GM21576 (cell line): Measurements from ENCODE around the gene TMCC2.
A peak's percentile ranks its signal among the peaks of the same experiment; 100 is the strongest.
"Not testable (repeated sequence)": the region's sequence is repeated elsewhere in the genome, so short reads cannot be mapped to it uniquely, and the experiment has no call there.

Experiments
- ATAC-seq: cut with Tn5 transposase; IDR thresholded peaks from one replicate; pipeline ENCODE4 v1.9.1; 2021; ENCODE audit warnings: mild to moderate bottlenecking, moderate library complexity; ENCODE audit not compliant: unreplicated experiment

TMCC2 gene, protein sequence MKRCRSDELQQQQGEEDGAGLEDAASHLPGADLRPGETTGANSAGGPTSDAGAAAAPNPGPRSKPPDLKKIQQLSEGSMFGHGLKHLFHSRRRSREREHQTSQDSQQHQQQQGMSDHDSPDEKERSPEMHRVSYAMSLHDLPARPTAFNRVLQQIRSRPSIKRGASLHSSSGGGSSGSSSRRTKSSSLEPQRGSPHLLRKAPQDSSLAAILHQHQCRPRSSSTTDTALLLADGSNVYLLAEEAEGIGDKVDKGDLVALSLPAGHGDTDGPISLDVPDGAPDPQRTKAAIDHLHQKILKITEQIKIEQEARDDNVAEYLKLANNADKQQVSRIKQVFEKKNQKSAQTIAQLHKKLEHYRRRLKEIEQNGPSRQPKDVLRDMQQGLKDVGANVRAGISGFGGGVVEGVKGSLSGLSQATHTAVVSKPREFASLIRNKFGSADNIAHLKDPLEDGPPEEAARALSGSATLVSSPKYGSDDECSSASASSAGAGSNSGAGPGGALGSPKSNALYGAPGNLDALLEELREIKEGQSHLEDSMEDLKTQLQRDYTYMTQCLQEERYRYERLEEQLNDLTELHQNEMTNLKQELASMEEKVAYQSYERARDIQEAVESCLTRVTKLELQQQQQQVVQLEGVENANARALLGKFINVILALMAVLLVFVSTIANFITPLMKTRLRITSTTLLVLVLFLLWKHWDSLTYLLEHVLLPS

DNA sequence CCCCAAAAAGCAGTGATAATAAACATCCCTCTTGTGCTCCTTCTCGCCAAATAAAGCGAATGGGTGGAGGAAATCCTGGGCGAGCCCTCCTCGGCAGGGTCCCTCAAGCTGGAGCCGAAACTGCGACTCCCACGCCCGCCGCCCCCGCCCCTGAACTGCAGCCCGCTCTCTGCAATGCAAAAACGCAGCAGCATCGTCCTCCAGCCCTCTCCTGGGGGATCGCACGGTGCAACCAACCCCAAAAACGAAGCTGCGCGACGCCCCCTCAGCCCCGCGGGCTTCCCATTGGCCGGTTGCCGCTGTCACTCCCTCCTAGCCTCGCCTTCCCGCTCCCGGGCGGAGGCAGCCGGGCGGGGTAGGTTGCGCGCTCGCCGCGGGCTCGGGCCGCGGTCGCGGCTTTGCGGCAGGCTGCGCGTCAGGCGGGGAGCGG, at the start of gene TMCC2:
TSS of gene TMCC2 (plus strand) at position 363 of the 430 bp plus-strand sequence. CDS start 619 bp downstream, outside the sequence.
- peak; percentile 77 for ATAC-seq

DNA sequence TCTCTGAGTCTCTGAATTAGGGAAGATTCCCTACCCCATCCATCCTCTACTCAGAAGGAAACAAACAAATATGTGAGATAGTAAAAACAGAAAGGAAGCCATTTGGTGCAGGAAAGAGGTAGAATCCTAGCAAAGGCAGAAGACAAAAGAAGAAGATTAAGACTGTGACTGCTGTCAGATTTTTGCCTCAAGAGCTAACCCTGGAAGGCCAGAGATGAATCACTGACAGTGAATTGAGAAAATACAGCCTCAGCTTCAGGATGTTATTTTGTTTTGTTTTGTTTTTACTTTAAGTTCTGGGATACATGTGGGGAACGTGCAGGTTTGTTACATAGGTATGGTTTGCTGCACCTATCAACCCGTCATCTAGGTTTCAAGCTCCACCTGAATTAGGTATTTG, 47.9 kb upstream of the TMCC2 start:
- ATAC-seq: no peak

DNA sequence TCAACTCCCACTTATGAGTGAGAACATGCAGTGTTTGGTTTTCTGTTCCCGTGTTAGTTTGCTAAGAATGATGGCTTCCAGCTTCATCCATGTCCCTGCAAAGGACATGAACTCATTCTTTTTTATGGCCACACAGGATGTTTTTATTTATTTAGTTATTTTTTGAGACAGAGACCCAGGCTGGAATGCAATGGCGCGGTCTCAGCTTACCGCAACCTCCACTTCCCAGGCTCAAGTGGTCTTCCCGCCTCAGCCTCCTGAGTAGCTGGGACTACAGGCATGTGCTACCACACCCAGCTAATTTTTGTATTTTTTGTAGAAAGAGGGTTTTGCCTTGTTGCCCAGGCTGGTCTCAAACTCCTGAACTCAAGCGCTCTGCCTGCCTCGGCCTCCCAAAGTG, 47.4 kb upstream of the TMCC2 start:
- ATAC-seq: not testable (repeated sequence)

DNA sequence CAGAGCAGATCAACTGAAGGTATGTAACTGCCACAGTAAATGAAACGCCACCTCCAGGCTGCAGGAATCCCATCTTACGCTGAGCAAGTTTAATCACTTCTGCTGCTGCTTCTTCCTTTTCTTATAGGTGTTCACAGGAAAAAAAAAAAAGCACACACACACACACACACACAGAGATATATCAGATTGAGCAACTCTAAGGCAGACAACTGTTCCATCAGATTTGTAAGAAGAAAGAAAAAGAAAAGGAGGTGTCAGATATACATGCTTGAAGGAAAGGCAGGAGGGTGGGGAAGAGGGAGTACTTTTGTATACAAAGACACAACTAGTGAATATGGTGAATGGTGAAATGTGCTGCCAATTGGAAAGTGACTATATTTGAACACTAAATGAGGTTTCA, 44.8 kb upstream of the TMCC2 start:
- ATAC-seq: no peak

DNA sequence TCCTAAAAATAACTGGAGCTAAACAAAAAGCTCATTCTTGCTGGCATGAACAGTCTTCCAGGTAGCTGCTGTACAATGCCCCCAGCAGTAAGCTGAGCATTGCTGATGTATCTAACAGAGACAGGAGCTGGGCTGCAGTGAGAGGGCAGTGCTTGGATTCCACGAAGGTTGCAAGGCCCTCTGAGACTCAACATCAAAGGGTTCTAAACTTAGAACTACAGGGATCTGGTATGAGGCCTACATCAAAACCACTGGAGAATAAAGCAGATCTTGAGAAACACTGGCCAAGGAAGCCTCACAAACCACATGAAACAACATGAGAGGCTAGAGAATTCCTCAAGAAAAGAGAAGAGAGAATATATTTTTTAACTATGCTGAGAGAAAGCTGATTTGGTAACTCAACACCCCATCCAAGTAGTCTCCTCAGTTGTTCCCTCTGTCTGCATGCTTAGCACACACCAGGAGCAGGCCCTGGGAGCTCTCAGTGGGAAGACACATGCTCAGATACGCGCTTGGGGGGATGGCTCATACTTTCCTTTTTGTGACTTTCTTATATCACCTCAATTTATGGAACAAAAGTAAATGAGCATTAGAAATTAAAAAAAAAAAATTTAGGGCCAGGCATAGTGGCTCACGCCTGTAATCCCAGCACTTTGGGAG, 43.9 kb upstream of the TMCC2 start:
- ATAC-seq: no peak

DNA sequence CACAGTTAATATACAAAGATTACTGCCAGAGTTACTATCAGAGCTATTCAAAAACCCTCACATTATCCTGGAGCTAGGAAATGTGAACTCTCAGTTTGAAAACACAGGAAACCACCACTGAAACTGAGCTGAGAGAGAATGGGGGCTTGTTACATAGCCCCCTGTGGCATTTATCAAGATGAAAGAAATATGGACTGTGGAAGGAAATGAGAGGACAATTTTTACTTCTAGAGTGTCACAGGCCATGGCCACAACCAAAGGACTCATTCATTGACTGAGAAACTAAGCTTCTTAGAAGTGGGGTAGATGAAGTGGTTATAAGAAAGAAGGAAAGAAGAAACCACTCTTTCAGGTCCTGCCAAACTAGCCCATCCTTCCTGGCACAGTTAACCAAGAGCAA, 41.6 kb upstream of the TMCC2 start:
- ATAC-seq: no peak

DNA sequence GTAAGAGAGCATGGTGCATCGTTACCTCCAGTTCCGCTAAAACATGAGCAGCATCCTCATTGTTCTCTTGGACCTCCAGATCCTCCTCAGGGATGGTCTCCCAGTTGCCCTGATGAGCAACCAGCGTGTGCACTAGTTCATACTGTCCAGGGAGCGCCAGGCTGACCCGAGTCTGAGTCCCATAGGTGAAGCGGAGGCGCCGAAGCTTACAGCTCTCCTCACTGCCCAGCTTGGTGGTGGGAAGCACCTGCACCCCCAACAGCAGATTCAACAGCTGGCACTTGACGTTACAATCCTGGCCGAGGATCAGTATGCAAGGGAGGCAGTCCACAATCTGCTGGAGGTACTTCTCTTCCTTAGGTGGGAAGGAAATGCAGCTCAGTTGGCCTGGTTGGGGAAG, 40.3 kb upstream of the TMCC2 start:
- no peak for ATAC-seq

DNA sequence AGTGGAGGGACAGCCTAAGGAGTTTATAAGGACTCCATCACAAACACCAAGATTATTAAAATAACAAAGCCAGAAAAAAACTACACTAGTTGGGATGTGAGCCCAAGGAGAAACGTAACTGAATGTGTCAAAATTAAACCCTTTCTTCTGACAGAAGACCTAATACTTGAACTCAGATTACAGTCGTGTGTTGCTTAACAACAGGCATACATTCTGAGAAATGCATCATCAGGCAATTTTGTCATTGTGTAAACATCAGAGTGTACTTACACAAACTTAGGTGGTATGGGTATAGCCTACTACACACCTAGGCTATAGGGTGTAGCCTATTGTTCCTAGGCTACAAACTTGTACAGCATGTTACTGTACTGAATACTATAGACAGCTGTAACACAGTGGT, 39.6 kb upstream of the TMCC2 start:
- ATAC-seq: no peak

DNA sequence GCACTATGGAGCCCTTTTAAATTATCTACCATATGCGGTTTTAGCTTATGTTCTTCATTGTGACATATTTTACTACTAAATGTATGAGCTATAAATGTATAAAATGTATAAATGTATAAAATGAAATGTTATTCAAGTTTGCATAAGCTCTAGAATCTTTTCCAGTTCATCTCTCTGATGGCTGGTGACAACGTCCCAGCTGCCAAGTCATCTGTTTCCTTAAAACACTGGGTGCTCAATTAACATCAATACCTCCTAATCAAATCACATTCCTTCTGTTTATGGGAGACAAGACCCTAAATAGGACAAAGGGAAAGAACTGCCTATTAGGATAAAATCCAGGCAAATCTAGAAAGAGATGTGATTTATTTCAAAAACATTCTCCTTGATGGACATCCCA, 39.1 kb upstream of the TMCC2 start:
- no peak for ATAC-seq

DNA sequence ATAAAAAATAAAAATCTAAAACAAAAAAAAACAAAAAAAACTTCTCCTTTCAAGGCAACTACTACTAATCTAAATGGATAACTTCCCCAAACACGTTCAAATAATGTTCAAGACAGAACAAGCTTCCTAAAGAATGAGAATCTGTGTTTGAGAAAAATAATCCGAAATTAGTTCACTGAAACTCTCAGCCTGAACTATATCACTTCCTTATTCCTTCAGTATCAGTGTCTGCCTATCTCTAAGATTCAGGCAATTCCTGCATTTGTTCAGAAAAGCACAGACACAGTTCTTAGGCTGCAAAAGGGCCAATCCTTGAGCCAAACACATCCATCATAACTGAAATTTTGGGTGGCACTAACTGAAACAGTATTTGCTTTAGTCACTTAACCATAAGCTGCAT, 38.6 kb upstream of the TMCC2 start:
- no peak for ATAC-seq

DNA sequence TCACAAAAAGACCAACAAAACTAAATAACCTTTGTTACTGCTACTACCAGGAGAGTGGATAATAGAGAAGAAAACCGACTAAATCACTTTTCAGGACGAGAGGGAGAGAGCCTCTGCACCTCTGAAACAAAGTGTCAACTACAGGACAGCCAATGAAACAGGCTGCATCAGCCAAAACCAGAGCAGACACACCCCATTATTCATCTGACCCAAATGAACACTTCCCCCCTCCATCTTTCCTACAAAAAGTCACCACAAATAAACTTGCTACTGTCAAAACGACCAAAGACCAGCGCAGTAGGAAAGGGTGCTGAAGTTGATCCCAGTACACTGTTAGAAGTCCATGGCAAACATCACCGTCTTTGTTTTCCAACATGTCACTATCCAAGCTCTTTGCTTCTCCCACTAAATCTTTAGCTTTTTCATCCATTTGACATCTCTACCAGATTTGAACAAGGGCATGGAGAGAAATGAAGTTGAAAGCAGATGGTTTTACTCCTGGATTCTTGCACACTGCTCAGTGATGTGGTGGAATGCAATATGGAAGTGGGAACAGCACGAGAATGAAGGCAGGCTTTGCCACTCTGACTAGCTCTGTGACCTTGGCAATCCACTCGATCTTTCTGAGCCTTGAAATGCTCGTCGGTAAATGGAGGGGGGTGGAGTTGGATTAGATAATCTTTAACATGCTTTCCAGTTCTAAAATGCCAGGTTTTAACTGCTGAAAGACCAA, 36.7 kb upstream of the TMCC2 start:
- ATAC-seq: no peak

DNA sequence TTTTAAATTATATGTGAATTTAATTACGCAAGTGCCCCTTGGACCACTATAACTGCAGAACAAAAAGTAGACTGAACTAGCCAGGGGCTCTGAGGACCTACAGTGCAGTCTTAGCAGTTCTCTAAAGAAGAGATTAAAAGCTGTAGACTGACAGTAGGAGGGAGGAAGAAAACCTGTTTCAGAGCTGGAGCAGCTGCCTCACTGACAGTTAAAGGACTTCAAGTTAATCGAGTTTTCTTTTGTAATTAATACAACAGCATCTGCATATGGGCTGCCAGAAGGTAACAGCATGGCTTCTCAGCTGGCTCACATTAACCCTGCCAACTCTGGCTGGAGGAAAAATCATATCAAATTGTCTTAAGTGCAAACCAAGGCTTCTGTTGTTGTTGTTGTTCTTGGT, 36.1 kb upstream of the TMCC2 start:
- no peak for ATAC-seq

DNA sequence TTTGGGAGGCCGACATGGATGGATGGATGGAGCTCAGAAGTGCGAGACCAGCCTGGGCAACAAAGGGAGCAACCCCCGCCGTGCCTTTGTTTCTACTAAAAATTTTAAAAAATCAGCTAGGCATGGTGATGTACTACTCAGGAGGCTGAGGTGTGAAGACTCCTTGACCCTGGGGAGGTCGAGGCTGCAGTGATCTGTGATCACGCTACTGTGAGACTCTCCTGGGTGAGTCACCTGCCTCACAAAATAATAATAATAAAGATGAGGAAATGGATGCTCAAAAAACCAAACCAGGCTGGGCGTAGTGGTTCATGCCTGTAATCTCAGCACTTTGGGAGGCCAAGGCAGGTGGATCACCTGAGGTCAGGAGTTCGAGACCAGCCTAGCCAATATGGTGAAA, 35.5 kb upstream of the TMCC2 start:
- ATAC-seq: no peak

DNA sequence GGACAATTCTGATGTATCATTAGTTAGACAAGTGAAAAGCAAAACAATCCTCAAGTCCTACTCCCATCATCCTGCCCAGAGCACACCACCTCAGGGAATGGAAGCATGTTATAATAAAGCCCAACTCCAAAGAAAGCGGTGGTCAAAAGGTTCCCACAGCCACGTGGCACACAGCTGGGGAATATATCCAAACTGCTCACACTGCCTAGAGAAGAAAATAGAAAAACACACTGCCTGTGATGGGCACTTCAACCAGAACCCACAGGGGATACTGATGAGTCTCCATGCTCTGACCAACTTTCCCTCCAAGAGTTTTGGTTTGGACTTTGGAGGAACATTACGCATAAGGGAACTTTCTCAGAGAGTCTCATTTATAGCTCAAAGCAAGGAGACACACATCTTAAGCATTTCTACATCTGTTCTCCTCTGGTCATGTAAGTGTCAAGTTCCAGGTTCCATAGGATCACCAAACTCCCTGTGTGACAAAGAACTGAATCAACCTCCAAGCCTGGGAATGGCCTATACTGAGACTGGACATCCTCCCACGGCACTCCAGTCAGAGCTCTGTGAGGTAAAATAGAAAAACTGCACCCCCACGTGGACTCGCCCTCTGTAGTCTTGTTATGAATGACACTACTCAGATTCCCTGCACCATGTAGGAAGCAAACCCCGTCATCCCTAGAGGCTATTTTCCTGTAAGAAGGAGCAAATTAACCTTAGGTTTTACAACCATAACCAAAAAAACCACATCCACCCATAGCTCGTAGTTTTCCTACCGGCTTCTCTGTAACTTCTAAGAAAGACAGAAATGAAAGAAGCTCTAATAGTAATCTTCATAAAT, 28.4 kb upstream of the TMCC2 start:
- no peak for ATAC-seq

DNA sequence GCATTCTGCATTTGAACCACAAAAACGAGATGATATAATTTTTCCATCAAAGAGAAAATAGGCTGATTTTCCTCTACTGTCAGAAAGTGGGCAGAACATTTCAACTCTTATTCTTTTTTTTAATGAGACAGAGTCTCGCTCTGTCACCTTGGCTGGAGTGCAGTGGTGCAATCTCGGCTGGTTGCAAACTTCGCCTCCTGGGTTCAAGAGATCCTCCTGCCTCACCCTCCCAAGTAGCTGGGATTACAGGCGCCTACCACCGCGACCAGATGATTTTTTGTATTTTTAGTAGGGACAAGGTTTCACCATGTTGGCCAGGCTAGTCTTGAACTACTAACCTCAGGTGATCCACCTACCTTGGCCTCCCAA, 27.8 kb upstream of the TMCC2 start:
- no peak for ATAC-seq

DNA sequence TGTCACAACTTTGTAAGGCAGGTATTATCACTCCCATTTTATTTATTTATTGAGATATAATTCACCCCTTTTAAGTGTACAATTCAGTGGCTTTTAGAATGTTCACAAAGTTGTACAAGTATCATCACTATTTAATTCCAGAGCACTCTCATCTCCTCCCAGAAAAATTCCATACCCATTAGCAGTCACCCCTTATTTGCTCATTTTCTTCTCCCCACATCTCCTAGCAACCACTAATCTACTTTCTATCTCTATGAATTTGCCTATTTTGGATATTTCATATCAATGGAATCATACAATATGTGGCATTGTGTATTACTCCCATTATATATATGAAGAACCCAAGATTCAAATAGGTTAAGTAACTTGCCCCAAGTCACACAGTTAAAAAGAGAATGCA, 23.2 kb upstream of the TMCC2 start:
- ATAC-seq: no peak

DNA sequence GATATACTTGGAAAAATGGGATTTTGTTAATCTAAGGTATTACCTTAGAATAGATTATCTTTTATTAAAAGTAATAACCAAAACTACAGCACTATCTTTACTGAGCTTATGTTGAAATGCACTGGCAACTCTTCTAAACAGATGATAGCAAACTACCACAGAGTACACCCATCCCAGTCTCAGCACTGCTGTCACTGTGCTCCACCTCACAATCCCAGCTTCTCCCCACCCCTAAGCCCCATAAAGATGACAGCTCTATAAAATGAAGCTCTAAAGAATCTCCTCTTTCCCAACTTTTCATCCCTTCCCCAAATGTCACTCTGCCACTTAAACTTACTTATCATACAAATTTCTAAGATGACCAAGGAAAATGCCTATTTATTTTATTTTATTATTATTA, 22.7 kb upstream of the TMCC2 start:
- ATAC-seq: no peak

DNA sequence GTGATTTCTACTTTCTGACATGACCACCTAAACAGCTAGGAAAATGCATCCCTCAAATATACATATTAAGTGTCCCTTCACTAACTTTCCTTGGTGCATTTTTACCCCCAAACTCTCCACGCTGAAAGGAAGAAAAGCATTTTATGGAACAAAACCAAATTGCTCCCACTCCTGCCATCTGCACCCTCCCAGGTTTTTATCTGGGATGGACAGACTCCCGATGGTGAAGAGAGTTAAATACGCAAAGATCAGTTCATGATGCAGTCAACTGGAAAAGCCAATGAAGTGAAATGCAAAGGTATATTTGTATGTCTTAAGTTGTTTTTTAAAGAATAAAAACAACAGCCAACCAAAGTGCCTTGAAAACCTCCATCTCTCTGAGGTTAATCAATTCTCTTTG, 18.9 kb upstream of the TMCC2 start:
- no peak for ATAC-seq

DNA sequence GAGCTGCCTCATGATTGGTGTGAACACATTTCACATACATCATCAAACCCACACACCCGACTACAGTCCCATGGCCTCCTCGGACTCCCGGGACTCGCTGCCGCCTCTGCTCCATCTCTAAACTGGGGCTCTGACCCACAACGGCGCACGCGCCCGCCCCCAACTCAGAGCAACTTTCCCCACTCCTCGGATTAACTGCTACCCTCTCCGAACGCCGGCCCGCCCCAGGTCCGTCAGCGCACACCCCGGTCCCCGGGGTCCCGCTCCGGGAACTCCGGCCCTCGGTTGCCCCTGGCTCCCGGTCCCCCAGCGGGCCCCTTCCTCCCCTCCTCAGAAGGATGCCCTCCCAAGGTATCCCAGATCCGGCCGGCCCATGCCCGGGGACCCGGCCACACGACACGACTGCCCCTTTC, 17.0 kb upstream of the TMCC2 start:
- peak; percentile 27 for ATAC-seq

DNA sequence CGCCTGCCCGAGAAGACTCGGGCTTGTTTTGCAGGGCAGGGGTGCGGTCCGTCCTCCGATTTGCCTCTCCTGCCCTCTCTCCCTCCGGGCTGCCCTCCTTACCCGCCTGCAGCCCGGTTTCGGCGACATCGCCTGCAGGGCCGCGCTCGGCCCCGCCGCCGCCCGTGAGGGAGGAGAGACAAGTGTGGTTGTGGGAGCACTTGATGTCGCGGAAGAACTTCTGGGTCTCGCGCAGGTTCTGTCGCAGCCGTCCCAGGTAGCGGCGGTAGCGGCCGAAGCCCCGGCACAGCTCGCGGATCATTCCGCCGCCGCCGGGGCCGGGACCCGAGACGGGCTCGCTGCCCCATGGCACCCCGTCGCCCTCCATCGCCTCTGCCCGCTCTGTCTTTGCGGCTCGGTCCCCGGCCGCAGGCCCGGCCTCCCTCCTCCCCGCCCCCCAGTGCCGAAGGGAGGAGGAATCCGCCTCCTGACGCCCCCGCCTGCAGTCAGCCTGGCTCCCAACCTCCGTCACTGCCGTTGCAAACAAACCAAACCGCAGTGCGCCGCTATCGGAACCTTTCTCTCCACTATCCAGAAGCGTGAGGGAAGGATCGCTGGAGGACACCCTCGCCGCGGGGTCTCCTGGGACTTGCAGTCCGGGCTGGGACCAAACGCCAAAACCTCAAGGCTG, 16.4 kb upstream of the TMCC2 start, which contains the start of gene DSTYK:
TSS of gene DSTYK (minus strand) at position 534 of the 670 bp plus-strand sequence. CDS start at position 367, 167 bp downstream.
- peak; percentile 80 for ATAC-seq
